Sigmoid colon (tissue), 7 donors: ENCODE results near the gene PTH1R. TPM values are rescaled to one million over a fixed set of nuclear protein-coding genes. Genes with fewer than 3 reads are reported as not detected.
A peak's percentile ranks its signal among the peaks of the same experiment; 100 is the strongest.

Experiments
- DNase-seq: peaks from one replicate; pipeline ENCODE4 v3.0.0-alpha.2; 2019
- H3K27ac ChIP-seq, 4 donors: fragments of 200-600 bp; sonication (generic); one replicate each; pipeline ENCODE4 v1.5.1; 2016 to 2019; ENCODE audit warnings: mild to moderate bottlenecking in 1 of 4
- H3K27me3 ChIP-seq, 3 donors: fragments of 200-600 bp; sonication (generic); one replicate each; pipeline ENCODE4 v1.5.1; 2019; ENCODE audit warnings: mild to moderate bottlenecking in 1 of 3
- H3K36me3 ChIP-seq, 4 donors: fragments of 200-600 bp; sonication (generic); one replicate each; pipeline ENCODE4 v1.5.1; 2016 to 2019
- H3K4me1 ChIP-seq, 4 donors: fragments of 200-600 bp; sonication (generic); one replicate each; pipeline ENCODE4 v1.5.1; 2017 to 2019
- H3K4me3 ChIP-seq, 4 donors: fragments of 200-600 bp; sonication (generic); one replicate each; pipeline ENCODE4 v1.5.1; 2017 to 2019; ENCODE audit warnings: mild to moderate bottlenecking in 2 of 4, moderate library complexity in 1 of 4
- H3K9me3 ChIP-seq, 4 donors: fragments of 200-600 bp in 3 of 4; sonication (generic) in 3 of 4; one replicate each; pipeline versions ENCODE4 v1.5.1 to v1.6.1; 2013 to 2019
- CTCF ChIP-seq, 4 experiments: fragments of 450-650 bp in 3 of 4; fragments of 200-600 bp in 1 of 4; IDR thresholded peaks; one replicate each; pipeline ENCODE4 v1.5.1; 2016 to 2019; ENCODE audit warnings: antibody characterized with exemption in 4 of 4, mild to moderate bottlenecking in 3 of 4, moderate library complexity in 2 of 4
- EP300 ChIP-seq, 4 donors: sonication (generic); formaldehyde crosslinking; IDR thresholded peaks; one replicate each; pipeline ENCODE4 v1.6.1; 2017; ENCODE audit warnings: antibody characterized with exemption in 4 of 4
- POLR2A ChIP-seq, 2 donors: fragments of 450-650 bp; IDR thresholded peaks; one replicate each; pipeline ENCODE4 v1.6.1; 2016; ENCODE audit warnings: antibody characterized with exemption in 2 of 2, mild to moderate bottlenecking in 2 of 2, moderate library complexity in 2 of 2
- POLR2AphosphoS5 ChIP-seq, 4 donors: sonication (generic); formaldehyde crosslinking; IDR thresholded peaks; one replicate each; pipeline ENCODE4 v1.6.1; 2017; ENCODE audit warnings: antibody characterized with exemption in 4 of 4
- WGBS, 2 donors: extraction: QIAGEN DNeasy Blood & Tissue Kit; methylation state at CpG; one replicate each; pipeline ENCODE4 v1.1.7; 2013; 5-methylcytosine and 5-hydroxymethylcytosine counted together
- intact Hi-C: fragments of 100-400 bp; cut with DNase I; formaldehyde crosslinking; loops from one replicate; pipeline ENCODE4 v1.15.1; 2023
- polyA plus RNA-seq, 3 donors: library from polyadenylated mRNA; stranded (reverse); fragments of 200-250 nt; gene quantifications; one replicate each; pipeline ENCODE4 v1.2.3, GENCODE V29; 2013
- total RNA-seq, 4 donors: library from RNA; depleted of rRNA; stranded (reverse); fragments of >200 nt; gene quantifications; one replicate each; pipeline ENCODE4 v1.1.0, GENCODE V29; 2016
- donor health status: healthy with polysubstance abuse.
- donor health status: Bipolar disorder and iron deficiency.
- donor health status: healthy.

PTH1R gene
- total and polyA plus RNA-seq, 7 donors: 1.2 to 9.0 (median 4.6) TPM

- intact Hi-C loops: loop anchor here (1.0 to 10.0 kb wide), 3 partner anchors 41 to 229 kb away; partner anchors contain the start of gene SETD2
- TF ChIP-seq POLR2AphosphoS5 (IDR thresholded peaks at IDR 0.05) (no peak), CTCF (IDR thresholded peaks at IDR 0.05) (no peak), EP300 (IDR thresholded peaks at IDR 0.05) (no peak), POLR2A (IDR thresholded peaks at IDR 0.05) (no peak)
- Histone ChIP-seq H3K4me3 (no peak overlapping the region), H3K4me1 (peaks cover 0 to 89% (median 78%) of the 10 kb centered on the region in 4 donors), H3K27ac (peak overlapping the region; percentile 78 to 91 (median 84)), H3K36me3 (peaks cover 0 to 23% (median 9%) of the 10 kb centered on the region in 4 donors), H3K27me3 (no peaks in the 10 kb centered on the region), H3K9me3 (no peaks in the 10 kb centered on the region)
- peak; percentile 20 for DNase-seq
- 77 to 84% methylated on average over 7 of the region's 7 CpGs for WGBS, 2 donors
These were observed 58.6 kb downstream of the PTH1R start for GRCh38 chr3:46935989-46936558.

- peaks cover 0 to 82% (median 71%) of the 10 kb centered on the region in 4 donors for H3K4me1 ChIP-seq
- intact Hi-C loops: loop anchor here (10.0 kb wide), 1 partner anchor 228 kb away; the partner anchor contains the start of gene SETD2
- no peaks in the 10 kb centered on the region for H3K9me3 ChIP-seq
- H3K36me3 ChIP-seq: peaks cover 0 to 23% (median 9%) of the 10 kb centered on the region in 4 donors
- H3K27me3 ChIP-seq: no peaks in the 10 kb centered on the region
- 92 to 96% methylated on average over 5 of the region's 5 CpGs for WGBS, 2 donors
- DNase-seq: peak; percentile 59
- peak overlapping the region; percentile 78 to 91 (median 84) for H3K27ac ChIP-seq
- H3K4me3 ChIP-seq: no peak overlapping the region
- no peak for TF ChIP-seq CTCF (IDR thresholded peaks at IDR 0.05)
- no peak for TF ChIP-seq POLR2A (IDR thresholded peaks at IDR 0.05)
- no peak for TF ChIP-seq POLR2AphosphoS5 (IDR thresholded peaks at IDR 0.05)
- TF ChIP-seq EP300 (IDR thresholded peaks at IDR 0.05): no peak
These were observed 59.3 kb downstream of the PTH1R start for GRCh38 chr3:46936733-46937250.

GRCh38 chr3:46938118-46938517, 60.6 kb downstream of the PTH1R start:
- WGBS, 2 donors: 82 to 96% methylated on average over 2 of the region's 2 CpGs
- H3K36me3 ChIP-seq: peaks cover 0 to 23% (median 9%) of the 10 kb centered on the region in 4 donors
- H3K4me3 ChIP-seq: no peak overlapping the region
- peak overlapping the region; percentile 41 to 91 (median 63) for H3K27ac ChIP-seq
- TF ChIP-seq CTCF (IDR thresholded peaks at IDR 0.05): no peak
- no peak for TF ChIP-seq POLR2AphosphoS5 (IDR thresholded peaks at IDR 0.05)
- H3K9me3 ChIP-seq: no peaks in the 10 kb centered on the region
- intact Hi-C loops: loop anchor here (2.0 to 10.0 kb wide), 2 partner anchors 23 to 227 kb away; partner anchors contain the start of gene SETD2
- peaks cover 0 to 79% (median 64%) of the 10 kb centered on the region in 4 donors for H3K4me1 ChIP-seq
- DNase-seq: no peak
- no peaks in the 10 kb centered on the region for H3K27me3 ChIP-seq

GRCh38 chr3:46939578-46940445, 62.3 kb downstream of the PTH1R start:
- Histone ChIP-seq H3K4me1 (peaks cover 0 to 79% (median 64%) of the 10 kb centered on the region in 4 donors), H3K9me3 (no peaks in the 10 kb centered on the region), H3K4me3 (no peak overlapping the region), H3K36me3 (peaks cover 0 to 23% (median 9%) of the 10 kb centered on the region in 4 donors), H3K27ac (peak overlapping the region; percentile 41 to 91 (median 74)), H3K27me3 (no peaks in the 10 kb centered on the region)
- 81 to 87% methylated on average over 12 of the region's 12 CpGs for WGBS, 2 donors
- DNase-seq: no peak
- TF ChIP-seq CTCF (IDR thresholded peaks at IDR 0.05) (no peak), EP300 (IDR thresholded peaks at IDR 0.05) (no peak), POLR2A (IDR thresholded peaks at IDR 0.05) (no peak)
- intact Hi-C loops: loop anchor here (2.0 to 10.0 kb wide), 2 partner anchors 21 to 225 kb away; partner anchors contain the start of gene SETD2
